HEK293T (cell line): ENCODE measurements around the gene SELP.

Source experiments
- CTCF ChIA-PET: fragments of 350-600 bp; formaldehyde crosslinking; extraction: SDS; loops from one replicate; lab custom pipeline; 2021; ENCODE audit warnings: antibody characterized with exemption, inconsistent platforms; lab: Yijun Ruan, JAX
- POLR2A ChIA-PET: fragments of 350-600 bp; formaldehyde crosslinking; extraction: SDS; loops from one replicate; lab custom pipeline; 2020; ENCODE audit warnings: antibody characterized with exemption, inconsistent platforms; lab: Yijun Ruan, JAX
- DNase-seq: peaks from one replicate; pipeline ENCODE4 v3.0.0; 2012; ENCODE audit warnings: mixed read lengths; ENCODE audit errors: extremely low spot score
- ARNT ChIP-seq: fragments of 450-650 bp; IDR thresholded peaks from 2 replicates; pipeline ENCODE4 v1.6.1; 2017; ENCODE audit warnings: mild to moderate bottlenecking
- BHLHE40 ChIP-seq: fragments of 450-650 bp; IDR thresholded peaks from 2 replicates; pipeline ENCODE4 v1.6.1; 2016; ENCODE audit warnings: mild to moderate bottlenecking, moderate library complexity, borderline replicate concordance
- CTBP1 ChIP-seq: fragments of 450-650 bp; IDR thresholded peaks from 2 replicates; pipeline ENCODE4 v1.6.1; 2016; ENCODE audit warnings: borderline replicate concordance
- ELF4 ChIP-seq: fragments of 450-650 bp; IDR thresholded peaks from 2 replicates; pipeline ENCODE4 v1.6.1; 2017; ENCODE audit warnings: antibody characterized with exemption
- FOXA1 ChIP-seq: fragments of 450-650 bp; IDR thresholded peaks from 2 replicates; pipeline ENCODE4 v1.6.1; 2016; ENCODE audit warnings: mild to moderate bottlenecking
- FOXK2 ChIP-seq: fragments of 450-650 bp; IDR thresholded peaks from 2 replicates; pipeline ENCODE4 v1.6.1; 2016; ENCODE audit warnings: mild to moderate bottlenecking
- FOXM1 ChIP-seq: fragments of 450-650 bp; IDR thresholded peaks from 2 replicates; pipeline ENCODE4 v1.6.1; 2017; ENCODE audit warnings: mild to moderate bottlenecking, borderline replicate concordance
- HDGF ChIP-seq: fragments of 450-650 bp; IDR thresholded peaks from 2 replicates; pipeline ENCODE4 v1.6.1; 2017; ENCODE audit warnings: antibody characterized with exemption, borderline replicate concordance
- L3MBTL2 ChIP-seq: fragments of 450-650 bp; conservative IDR thresholded peaks from 2 replicates; pipeline ENCODE4 v1.6.1; 2016; ENCODE audit warnings: mild to moderate bottlenecking
- LEF1 ChIP-seq: fragments of 450-650 bp; IDR thresholded peaks from 2 replicates; pipeline ENCODE4 v1.6.1; 2017; ENCODE audit warnings: mild to moderate bottlenecking, borderline replicate concordance
- NFRKB ChIP-seq: fragments of 450-650 bp; IDR thresholded peaks from 2 replicates; pipeline ENCODE4 v1.6.1; 2016; ENCODE audit warnings: mild to moderate bottlenecking, moderate library complexity
- SP1 ChIP-seq: fragments of 450-650 bp; IDR thresholded peaks from 2 replicates; pipeline ENCODE4 v1.6.1; 2017
- SUZ12 ChIP-seq: fragments of 450-650 bp; IDR thresholded peaks from 2 replicates; pipeline ENCODE4 v1.6.1; 2016; ENCODE audit warnings: mild to moderate bottlenecking
- TARDBP ChIP-seq: fragments of 450-650 bp; IDR thresholded peaks from 2 replicates; pipeline ENCODE4 v1.6.1; 2016
- ZNF384 ChIP-seq: fragments of 450-650 bp; IDR thresholded peaks from 2 replicates; pipeline ENCODE4 v1.6.1; 2016
- TF ChIP-seq, protein P1 (sequence below): fragments of 450-650 bp; IDR thresholded peaks from 2 replicates; pipeline ENCODE4 v1.6.1; 2016

The SELP gene

DNA sequence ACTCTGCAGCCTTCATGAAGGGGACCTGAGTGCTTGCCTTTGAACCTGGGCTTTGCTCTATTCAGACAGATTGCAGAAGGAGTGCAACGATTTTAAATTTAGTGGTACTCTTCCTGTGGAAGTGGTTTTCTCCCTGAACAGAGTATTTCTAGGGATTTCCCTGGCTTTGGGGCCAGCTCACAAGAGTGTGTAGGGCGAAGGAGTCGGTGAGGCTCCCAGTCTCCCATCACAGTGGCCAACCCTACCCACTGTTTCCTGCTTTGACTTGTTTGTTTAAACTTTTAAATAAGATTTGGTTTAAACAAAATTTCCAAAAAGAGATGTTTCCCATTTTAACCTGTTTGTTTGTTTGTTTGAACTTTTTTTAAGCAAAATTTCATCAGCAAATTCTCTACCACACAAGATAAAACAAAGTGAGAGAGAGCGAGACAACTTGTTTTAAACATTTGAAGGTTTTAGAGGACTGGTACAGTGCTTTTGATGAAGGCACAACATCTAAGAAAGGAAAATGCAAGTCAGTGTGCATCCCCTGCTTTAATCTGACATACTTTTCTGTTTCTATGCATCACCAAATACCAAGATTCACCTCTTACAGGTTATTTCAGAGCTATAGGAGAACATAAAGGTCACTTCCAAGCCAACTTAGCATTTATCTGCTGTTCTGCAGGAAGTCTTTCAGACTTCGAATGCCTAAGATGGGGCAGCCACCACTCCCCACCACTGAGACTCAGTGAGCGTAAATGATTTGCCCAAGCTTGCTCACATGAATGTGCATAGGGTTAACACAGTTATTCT, 6.6 kb downstream of the SELP start:
- DNase-seq: no peak
- TF ChIP-seq HDGF: no peak
- TF ChIP-seq FOXK2: no peak
- no peak for TF ChIP-seq SP1
- no peak for TF ChIP-seq ELF4
- TF ChIP-seq ZNF384: no peak
- TF ChIP-seq NFRKB: no peak
- TF ChIP-seq, protein P1, sequence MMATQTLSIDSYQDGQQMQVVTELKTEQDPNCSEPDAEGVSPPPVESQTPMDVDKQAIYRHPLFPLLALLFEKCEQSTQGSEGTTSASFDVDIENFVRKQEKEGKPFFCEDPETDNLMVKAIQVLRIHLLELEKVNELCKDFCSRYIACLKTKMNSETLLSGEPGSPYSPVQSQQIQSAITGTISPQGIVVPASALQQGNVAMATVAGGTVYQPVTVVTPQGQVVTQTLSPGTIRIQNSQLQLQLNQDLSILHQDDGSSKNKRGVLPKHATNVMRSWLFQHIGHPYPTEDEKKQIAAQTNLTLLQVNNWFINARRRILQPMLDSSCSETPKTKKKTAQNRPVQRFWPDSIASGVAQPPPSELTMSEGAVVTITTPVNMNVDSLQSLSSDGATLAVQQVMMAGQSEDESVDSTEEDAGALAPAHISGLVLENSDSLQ: no peak
- TF ChIP-seq TARDBP: no peak
- TF ChIP-seq CTBP1: no peak
- TF ChIP-seq ARNT: no peak
- no peak for TF ChIP-seq FOXA1
- TF ChIP-seq FOXM1: no peak
- no peak for TF ChIP-seq L3MBTL2
- no peak for TF ChIP-seq BHLHE40
- TF ChIP-seq LEF1: no peak
- no peak for TF ChIP-seq SUZ12
- CTCF ChIA-PET: no interaction called here
- POLR2A ChIA-PET: no interaction called here

DNA sequence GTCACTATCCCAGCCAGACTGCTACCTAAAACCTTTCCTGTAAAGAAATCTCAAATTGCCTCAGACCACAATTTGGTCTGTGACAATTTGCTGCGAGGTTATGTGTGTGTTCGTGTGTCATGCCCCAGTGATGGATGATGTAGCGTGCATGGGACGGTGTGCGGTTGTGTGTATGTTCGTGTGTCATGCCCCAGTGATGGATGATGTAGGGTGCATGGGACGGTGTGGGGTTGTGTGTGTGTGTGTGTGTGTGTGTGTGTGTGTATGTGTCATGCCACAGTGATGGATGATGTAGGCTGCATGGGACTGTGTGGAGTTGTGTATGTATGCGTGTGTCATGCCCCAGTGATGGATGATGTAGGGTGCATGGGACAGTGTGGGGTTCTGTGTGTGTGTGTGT, 9.4 kb downstream of the SELP start:
- CTCF ChIA-PET: no interaction called here
- no peak for TF ChIP-seq NFRKB
- no peak for TF ChIP-seq L3MBTL2
- no peak for TF ChIP-seq SUZ12
- TF ChIP-seq, protein P1: no peak
- no peak for TF ChIP-seq SP1
- TF ChIP-seq BHLHE40: no peak
- TF ChIP-seq ELF4: no peak
- no peak for TF ChIP-seq TARDBP
- no peak for TF ChIP-seq FOXM1
- no peak for TF ChIP-seq CTBP1
- no peak for TF ChIP-seq FOXK2
- no peak for TF ChIP-seq LEF1
- TF ChIP-seq FOXA1: no peak
- no peak for DNase-seq
- POLR2A ChIA-PET: no interaction called here

DNA sequence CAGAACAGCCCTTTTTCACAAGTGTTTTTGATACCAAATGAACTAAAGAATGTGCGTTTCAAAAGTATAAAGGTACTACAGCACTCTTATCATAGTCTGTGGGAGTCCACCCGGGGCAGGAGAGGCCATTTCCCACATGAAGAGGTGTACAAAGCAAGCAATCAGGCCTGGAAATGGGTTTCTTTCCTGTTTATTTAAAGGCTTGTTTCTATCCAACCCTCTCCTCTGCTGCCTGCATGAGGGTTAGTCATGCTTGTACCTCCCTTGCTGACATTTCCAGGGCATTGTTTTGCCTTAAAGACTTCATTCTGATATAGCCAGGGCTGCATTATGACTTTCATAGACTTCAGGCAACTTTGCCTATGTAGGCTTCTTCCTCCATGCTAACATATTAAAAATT, 11.6 kb downstream of the SELP start:
- TF ChIP-seq ARNT: no peak
- TF ChIP-seq ZNF384: no peak
- no peak for TF ChIP-seq FOXK2
- TF ChIP-seq LEF1: no peak
- TF ChIP-seq L3MBTL2: no peak
- no peak for TF ChIP-seq CTBP1
- TF ChIP-seq SUZ12: no peak
- no peak for TF ChIP-seq HDGF
- no peak for TF ChIP-seq FOXA1
- no peak for TF ChIP-seq FOXM1
- no peak for TF ChIP-seq ELF4
- no peak for TF ChIP-seq NFRKB
- no peak for TF ChIP-seq TARDBP
- no peak for TF ChIP-seq BHLHE40
- TF ChIP-seq SP1: no peak
- TF ChIP-seq, protein P1: no peak
- ChIA-PET CTCF (no interaction called here), POLR2A (no interaction called here)
- no peak for DNase-seq

DNA sequence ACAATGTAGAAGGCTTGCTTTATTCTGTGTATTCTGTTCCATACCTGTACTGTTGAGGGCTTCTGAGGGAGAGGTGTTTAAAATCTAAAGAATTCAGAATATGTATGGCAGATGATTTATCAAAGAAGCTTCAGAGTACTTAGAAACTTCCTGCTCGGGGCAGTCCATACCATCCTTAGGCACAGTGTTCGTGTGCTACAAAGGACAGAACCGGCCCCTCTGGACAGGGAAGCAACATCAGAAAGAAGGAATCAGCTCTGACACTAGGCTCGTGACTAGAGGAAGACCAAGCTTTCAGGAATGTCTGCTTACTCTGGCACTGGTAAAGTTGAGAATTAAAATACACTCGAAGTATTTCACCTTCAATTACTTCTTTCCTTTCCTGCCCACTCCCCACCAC, 14.1 kb downstream of the SELP start:
- no peak for DNase-seq
- TF ChIP-seq, protein P1: no peak
- TF ChIP-seq FOXK2: no peak
- TF ChIP-seq ZNF384: no peak
- TF ChIP-seq L3MBTL2: no peak
- no peak for TF ChIP-seq FOXA1
- ChIA-PET POLR2A (interaction anchor here (1.2 kb wide), 1 partner anchor 179 kb away, joined by 3 read pairs; the partner anchor contains the start of gene METTL18), CTCF (interaction anchor here (0.6 kb wide), 1 partner anchor 273 kb away, joined by 3 read pairs; no protein-coding TSS in a partner anchor)

DNA sequence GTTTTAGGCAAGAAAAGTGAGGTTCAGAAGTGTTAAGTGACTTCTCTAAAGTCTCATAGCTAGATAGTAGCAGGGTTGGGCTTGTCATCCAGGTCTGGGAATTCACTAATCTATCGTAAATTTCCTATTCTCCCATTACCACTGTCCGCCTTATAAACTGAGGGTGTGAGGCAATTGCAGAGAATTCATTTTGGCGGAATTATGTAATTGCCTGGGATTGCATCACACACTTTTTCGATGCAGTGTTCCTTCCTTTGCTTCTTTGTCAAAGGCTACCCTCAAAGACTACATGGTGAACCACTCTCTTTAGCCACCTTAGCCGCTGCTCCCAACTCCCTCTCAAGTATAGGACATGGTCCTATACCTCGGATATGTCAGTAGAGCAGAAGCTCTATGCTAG, 19.1 kb downstream of the SELP start:
- ChIA-PET CTCF (no interaction called here), POLR2A (no interaction called here)
- DNase-seq: no peak
- TF ChIP-seq BHLHE40: no peak
- TF ChIP-seq SUZ12: no peak
- no peak for TF ChIP-seq NFRKB
- TF ChIP-seq, protein P1: no peak
- no peak for TF ChIP-seq CTBP1
- TF ChIP-seq HDGF: no peak
- TF ChIP-seq ZNF384: no peak
- TF ChIP-seq L3MBTL2: no peak
- TF ChIP-seq ELF4: no peak
- no peak for TF ChIP-seq SP1
- TF ChIP-seq FOXA1: no peak
- TF ChIP-seq FOXM1: no peak
- no peak for TF ChIP-seq FOXK2
- no peak for TF ChIP-seq TARDBP
- TF ChIP-seq LEF1: no peak
- no peak for TF ChIP-seq ARNT
